Measurements from ENCODE around the gene OR10H1.

DNA sequence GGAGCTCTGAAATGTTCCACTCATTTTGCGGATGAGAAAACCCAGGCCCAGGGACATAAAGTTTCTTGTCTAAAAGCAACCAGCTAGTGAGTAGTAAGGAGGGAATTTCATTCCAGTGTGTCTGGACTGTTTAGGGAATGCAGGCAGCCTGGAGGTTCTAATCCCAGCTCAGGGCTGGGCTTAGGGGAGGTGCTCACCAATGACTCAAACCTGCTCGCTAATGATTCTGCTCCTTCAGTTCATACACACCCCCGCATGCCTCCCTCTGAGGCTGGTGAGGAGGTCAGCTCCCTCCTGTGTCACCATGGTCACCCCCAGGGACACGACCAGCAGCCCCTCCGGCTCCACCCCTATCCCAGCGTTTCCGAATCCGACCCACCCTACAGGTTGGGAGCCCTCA lies 47.8 kb upstream of the OR10H1 start:
- TF ChIP-seq POLR2A (IDR thresholded peaks at IDR 0.05; ENCODE audit: low read depth) (no peak), CTCF (IDR thresholded peaks at IDR 0.05) (no peak), POLR2AphosphoS5 (IDR thresholded peaks at IDR 0.05) (no peak)
